Renal pelvis (tissue), 4 donors: ENCODE results near the gene RIMBP3C. TPM values are rescaled to one million over a fixed set of nuclear protein-coding genes. Genes with fewer than 3 reads are reported as not detected.
"Not testable (repeated sequence)": the region's sequence is repeated elsewhere in the genome, so short reads cannot be mapped to it uniquely, and the experiment has no call there.

Experiments
- DNase-seq: peaks from one replicate; pipeline ENCODE4 v3.0.0-alpha.2; 2013
- polyA plus RNA-seq, 3 donors: library from polyadenylated mRNA; unstranded; fragments of 120-200 nt; gene quantifications; one replicate each; pipeline ENCODE4 v1.2.1, GENCODE V29; 2013; ENCODE audit not compliant: insufficient read length in 3 of 3

RIMBP3C gene
- polyA plus RNA-seq, 3 donors = 0.36 to 0.47 (median 0.37) TPM

DNA sequence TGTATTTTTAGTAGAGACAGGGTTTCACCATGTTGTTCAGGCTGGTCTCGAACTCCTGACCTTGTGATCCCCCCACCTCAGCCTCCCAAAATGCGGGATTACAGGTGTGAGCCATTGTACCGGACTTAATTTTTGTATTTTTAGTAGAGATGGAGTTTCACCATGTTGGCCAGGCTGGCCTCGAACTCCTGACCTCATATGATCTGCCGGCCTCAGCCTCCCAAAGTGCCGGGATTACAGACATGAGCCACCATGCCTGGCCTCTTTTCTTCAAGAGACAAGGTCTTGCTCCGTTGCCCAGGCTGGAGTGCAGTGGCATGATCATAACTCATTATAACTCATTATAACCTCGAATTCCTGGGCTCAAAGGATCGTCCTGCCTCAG lies 29.4 kb upstream of the RIMBP3C start:
- DNase-seq = not testable (repeated sequence)

DNA sequence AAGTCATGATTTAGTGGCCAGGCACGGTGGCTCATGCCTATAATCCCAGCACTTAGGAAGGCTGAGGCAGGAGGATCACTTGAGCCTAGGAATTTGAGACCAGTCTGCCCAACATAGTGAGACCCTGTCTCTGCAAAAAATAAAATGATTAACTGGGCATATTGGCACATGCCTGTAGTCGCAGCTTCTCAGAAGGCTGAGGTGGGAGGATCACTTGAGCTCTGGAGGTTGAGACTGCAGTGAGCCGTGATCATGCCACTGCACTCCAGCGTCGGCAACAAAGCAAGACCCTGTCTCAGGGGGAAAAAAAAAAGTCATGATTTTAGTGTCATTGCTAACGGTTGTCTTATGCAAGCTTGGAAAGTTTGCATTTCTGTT lies 28.2 kb upstream of the RIMBP3C start:
- no peak for DNase-seq

DNA sequence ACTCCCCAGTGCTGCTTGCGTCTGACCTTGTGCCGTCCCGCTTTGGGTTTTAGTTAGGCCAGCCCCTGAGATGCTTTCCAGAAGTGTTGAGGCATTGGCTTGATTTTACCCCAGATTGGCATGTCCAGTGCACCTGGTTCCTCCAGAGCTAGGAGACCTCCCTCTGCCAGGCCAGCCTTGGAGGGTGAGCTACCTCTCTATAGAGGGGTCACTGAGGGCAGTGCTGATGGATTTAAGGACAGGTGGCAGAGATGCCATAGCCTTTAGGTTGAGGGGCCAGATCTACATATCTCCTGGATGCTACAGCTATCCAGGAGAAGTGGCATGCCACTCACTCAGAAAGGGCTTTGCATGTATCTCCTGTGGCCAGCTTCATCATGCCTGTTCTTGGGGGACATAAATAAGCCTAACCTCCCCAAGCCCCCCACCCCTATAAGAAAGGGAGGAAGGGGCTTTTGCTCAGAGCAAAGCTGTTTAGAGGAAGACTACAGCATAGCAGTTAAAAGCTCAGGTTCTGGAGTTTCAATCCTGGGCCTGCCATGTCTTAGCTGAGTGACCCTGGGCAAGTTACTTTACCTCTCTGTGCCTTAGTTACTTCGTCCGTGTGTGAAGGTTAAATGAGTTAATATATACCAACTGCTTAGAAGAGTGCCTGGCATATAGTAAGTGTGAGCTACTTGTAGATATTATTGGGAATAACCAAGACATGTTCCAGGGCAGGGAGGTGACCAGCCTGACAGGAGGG lies 22.7 kb upstream of the RIMBP3C start:
- DNase-seq = no peak

DNA sequence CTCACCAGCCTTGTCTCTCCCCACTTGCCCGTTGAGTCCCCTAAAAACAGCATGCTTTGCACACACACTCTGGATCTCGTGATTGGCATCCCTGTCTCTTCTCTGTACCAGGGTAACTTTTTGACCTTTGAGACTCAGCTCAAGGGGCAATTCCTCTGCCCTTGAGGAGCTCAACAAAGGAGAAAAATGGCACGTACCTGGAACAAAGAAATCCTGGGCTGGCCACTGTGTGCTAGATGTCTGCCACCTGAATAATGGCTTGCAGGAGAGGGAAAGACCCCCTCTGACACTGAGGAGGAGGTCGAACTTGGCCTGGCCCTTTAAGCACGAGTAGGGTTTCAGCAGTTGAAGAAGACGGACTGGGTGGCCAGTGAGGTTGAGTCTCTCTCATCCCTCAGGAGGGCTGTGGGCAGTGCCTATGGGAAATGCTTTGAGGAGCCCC lies 22.1 kb upstream of the RIMBP3C start:
- no peak for DNase-seq

DNA sequence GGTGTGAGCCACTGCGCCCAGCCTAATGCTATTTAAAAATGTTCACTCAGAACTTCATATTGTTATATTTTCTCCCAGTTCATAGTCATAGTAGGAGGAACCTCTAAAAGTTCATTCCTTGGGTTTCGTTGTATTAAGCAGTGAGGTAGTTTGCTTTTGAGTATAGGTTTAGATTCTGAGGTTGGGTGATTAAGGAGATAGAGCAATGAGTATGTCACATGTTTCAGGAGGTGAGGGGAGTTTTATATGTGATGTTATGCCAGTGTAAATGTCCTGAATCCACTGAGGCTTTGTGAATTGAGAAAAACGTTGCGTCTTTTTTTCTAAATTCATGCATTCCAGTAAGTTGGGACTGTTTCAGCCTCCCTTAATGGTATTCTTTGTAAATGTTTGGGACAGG lies 20.4 kb upstream of the RIMBP3C start:
- no peak for DNase-seq

DNA sequence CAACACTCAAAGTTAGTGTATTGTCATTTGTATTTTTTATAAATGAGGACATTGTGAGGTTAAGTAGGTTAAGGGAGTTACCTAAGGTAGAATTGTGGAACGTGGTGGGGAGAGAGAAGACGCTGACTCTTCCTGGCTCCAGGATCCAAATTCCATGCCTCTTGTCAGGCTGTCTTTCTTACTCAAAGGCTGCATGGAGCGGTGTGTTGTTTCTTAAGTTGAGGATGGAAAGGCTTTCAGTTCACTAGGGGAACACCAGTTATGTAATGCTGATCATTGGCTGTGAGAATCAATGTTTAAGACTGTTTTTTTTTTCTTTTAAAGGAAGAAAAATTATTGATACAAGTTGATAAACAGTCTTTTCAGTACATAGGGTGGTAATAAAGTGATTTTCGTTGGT lies 19.1 kb upstream of the RIMBP3C start:
- no peak for DNase-seq

DNA sequence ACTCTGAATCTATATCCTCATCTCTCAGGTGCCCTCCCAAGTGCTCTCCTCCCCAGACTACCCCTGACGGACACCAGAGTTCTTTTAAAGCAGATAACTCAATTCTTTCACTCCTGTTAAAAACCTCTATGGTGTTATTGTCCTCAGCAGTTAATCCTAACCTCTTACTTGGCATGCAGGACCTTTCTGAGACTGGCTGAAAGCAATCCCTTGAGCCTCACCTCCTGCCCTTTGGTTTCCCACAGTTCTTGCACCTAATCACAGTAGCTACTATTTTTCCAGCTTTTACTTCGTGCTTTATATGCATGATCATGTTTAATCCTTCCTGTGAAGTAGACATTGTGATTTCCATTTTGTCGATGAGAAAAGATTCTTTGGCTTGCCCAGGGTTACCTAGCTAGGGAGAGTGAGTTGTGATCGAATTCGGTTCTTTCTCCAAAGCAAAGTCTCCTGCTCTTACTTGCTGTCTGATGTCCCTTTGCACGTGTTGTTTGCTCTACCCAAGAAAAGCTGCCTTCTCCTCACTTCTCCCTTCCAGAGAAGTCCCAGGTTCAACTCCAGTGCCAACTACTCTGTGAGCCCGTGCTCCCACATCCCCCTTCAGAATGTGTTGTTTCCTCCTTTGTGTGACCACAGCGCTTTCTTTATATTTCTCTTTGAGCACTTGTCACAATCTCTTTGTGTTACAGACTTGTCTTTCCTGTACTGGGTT lies 18.4 kb upstream of the RIMBP3C start:
- no peak for DNase-seq

DNA sequence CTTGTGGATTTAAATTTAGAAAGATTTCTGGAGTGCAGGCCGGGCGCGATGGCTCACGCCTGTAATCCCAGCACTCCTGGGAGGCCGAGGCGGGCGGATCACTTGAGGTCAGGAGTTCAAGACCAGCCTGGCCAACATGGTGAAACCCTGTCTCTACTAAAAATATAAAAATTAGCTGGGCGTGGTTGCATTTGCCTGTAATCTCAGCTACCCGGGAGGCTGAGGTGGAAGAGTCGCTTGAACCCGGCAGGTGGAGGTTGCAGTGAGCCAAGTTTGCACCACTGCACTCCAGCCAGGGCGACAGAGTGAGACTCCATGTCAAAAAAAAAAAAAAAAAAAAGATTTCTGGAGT lies 17.8 kb upstream of the RIMBP3C start:
- DNase-seq = not testable (repeated sequence)

DNA sequence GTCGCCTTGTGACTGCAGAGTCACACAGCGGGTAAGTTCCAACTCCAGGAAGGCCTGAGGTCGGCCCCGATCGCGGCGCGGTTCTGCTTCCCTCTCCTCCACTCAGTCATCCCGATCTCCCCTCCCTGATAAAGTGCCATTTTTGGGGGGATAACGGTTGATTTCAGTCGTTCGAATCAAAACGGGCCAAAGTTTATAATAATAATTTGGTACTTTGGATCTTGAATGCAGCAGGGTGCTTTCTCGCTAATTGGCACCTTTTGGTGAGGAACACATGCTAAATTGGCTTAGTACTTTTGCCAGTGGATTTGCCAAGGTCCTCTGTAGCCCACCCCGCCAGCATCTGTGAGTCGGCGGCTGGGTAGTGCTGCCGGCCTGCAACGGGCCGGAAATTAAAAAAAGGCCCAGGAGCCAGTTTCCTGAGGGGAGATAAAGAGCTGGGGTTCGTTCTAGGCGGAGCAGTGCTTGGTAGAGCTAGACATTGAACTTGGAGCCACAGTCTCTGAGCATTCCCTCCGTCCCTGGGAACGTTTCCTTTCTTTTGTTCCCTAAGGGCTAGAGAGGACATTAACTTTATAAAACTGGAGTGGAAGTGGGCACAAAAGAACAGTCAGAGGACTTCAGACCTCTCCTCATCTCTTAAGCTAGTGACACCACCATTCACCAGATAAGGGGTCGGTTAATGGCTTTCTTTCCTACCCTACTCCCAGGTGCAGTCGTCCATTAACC lies 17.2 kb upstream of the RIMBP3C start:
- DNase-seq = peak; percentile 21

DNA sequence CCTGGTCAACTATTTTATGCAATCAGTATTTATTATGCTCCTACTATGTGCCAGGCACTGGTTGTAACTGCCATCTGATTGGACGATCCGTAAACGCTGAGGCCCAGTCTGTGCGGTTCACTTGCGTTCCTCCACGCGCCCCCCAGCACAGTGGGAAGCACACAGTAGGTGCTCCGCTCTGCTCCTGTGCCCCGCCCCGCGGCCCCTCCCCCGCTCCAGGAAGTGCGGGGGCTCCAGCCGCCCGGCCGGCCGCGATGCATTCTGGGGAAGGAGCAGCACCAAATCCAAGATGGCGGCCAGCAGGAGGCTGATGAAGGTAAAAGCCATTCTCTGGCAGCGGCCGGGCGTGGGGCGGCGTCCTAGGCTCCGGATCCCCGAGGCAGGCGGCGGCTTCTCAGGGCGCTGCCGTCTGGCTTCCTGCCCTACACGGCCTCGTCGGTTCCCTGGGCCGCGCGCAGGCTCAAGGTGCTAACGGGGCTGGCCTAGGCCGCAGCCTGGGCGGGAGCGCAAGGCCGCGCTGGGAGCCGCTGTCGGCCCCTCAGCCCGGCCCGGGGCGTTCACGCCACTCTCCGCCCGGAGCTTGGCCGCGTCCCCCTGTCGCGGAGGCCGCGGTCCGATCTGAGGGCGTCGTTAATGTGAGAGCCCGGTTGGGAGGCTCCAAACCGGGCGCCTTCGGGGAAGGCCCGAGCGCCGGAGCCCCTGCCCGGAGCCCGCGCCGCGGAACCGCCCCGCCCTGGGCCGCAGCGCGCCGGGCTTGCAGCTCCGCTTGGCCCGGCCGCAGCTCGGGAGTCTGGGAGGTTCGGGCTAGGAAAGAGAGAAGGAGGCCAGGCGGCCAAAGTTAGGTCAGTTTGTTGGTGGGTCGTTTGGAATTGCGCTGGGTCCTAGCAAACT lies 16.4 kb upstream of the RIMBP3C start, which contains the start of gene UBE2L3:
Gene UBE2L3, plus strand, starts transcription at position 259 of the 891 bp plus-strand sequence. Its CDS starts 31 bp downstream, at position 290.
- peak; percentile 80 for DNase-seq

DNA sequence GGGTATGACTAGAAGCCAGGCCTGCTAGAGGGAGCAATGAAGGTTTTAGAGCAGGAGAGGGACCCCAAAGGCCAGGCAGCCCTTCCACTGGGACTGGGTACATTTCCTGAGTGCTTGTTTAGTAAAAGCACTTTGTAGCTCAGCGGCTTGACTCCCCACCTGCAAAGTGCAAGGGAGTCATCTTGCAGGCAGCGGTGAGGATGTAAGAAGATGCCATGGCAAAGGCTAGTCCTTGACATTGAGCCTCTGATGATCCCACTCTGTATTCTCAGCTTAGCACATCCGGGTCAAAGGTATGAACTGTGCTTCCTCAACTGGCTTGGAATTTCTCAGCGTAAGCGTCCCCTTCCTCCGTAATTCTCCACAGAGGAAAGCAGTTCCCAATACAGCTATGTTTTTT lies 13.2 kb upstream of the RIMBP3C start:
- no peak for DNase-seq

DNA sequence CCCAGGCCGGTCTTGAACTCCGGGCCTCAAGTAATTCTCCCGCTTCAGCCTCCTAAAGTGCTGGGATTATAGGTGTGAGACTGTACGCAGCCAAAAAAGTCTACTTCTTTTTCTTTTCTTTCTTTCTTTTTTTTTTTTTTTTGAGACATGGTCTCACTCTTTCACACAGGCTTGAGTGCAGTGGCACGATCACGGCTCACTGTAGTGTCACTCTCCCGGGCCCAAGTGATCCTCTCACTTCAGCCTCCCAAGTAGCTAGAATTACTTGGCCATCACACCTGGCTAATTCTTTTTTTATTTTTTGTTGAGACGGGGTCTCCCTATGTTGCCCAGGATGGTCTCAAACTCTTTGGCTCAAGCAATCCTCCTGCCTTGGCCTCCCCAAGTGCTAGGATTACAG lies 12.7 kb upstream of the RIMBP3C start:
- DNase-seq = no peak

DNA sequence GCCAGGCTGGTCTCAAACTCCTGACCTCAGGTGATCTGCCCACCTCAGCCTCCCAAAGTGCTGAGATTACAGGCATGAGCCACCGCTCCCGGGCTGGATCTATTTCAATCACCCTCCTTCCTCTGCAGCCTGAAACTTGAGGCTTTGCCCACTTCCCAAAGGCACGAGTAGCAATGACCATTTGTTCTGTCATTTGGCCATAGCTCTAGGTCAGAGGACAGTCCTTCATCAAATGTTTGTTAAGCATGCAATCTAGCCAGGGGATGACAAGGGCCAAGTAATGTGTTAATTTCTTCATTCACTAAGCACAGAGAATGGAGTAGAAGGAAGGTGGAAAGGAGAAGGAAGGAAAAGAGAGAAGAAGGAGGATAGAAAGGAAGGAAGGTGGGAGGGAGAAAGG lies 9.4 kb upstream of the RIMBP3C start:
- DNase-seq = not testable (repeated sequence)

DNA sequence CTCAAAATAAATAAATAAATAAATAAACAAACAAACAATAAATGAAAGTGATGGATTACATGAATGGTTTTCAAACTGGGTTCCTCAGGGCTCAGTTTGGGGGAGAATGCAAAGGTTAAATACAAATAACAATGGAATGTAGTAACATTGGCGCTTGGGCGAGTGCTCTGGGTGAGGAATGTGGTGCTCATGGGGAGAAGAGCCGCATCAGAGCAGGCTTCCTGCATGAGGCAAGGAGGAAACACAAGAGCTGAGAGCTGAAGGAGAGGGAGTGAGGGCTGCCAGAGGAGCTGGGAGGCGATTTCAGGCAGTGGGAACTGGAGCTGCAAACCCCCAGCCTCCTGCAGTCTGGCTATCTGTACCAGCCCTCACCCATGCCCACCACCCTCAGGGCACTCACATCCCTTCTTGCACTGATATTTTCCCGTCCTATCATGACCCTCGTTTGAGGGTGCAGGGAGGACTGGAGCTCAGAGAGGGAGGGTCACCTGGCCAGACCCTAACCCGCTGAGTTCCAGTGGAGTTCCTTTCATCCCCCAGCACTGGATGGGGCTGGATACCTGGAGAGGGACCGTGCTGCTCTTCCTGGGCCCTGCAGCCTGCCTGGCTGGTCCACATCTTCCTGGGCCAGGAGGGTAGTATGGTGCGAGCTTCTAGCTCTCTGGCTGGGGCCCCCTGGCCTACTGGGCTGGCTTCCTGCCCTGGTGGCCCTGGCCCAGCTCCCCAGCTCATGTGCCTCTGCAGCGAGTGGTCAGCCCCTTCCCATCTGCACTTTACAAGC lies 8.3 kb upstream of the RIMBP3C start:
- not testable (repeated sequence) for DNase-seq

DNA sequence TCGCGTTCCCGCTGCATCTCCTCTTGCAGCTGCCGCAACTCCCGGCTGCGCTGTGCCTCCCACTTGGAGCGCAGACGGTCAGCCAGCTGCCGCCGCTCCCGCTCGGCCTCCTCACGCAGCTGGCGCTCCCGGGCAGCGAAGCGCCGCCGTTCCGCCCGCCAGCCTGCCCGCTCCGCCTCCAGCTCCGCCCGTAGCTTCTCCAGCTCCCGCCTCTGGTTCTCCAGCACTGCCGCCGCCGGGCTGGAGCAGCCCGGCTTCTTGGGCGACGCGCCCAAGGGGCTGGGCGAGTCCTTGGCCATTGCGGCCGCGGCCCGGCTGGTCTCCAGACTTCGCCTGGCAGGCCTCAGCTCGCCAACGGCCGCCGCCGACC lies 598 bp downstream of the RIMBP3C start:
- not testable (repeated sequence) for DNase-seq

DNA sequence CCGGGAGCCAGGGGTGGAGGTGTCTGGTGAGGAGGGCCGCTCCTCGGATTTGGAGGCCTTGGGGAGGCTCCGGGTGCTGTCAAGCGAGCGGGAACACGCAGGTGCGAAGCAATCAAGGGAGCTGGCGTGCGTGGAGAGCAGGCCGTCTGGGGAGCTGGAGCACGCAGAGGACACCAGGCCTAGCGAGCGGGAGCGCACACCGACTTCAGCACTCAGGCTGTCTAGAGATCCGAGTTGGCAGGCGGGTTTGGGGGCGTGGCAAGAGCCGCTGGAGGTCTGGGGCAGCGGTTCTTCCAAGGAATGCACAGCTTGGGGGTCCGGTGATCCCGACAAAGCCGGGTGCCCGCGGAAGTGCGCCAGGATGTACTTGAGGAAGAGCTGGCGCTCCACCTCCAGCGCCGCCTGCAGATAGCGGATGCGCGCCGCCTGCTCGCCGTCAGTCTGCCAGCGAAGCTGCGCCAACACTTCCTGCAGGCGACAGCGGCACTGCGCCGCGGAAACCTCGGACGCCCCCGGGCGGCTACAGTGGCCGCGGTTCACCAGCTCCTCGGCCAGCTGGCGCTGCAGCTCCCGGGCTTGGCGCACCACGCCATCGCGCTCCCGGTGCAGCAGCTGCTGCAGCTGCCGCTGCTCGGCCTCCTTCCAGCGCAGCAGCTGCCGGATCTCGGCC lies 1.1 kb downstream of the RIMBP3C start:
- not testable (repeated sequence) for DNase-seq

DNA sequence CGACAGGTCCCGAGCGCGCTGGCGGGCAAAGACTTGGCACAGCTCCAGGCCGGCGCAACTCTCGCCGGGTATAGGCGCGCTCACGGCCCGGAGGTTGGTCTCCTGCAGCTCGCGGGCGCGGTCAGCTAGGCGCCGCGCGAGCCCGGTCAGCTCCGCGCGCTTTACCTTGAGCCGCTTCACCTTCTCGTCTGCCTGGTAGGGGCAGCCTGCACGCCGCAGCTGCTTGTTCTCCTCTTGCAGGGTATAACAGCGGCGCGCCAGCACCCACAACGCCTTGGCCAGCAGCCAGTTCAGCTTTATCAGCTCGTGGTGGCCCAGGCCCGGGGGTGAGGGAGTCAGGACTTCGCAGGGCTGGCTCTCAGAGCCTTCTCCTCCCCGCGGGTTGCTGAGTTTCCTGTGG lies 1.7 kb downstream of the RIMBP3C start:
- not testable (repeated sequence) for DNase-seq

DNA sequence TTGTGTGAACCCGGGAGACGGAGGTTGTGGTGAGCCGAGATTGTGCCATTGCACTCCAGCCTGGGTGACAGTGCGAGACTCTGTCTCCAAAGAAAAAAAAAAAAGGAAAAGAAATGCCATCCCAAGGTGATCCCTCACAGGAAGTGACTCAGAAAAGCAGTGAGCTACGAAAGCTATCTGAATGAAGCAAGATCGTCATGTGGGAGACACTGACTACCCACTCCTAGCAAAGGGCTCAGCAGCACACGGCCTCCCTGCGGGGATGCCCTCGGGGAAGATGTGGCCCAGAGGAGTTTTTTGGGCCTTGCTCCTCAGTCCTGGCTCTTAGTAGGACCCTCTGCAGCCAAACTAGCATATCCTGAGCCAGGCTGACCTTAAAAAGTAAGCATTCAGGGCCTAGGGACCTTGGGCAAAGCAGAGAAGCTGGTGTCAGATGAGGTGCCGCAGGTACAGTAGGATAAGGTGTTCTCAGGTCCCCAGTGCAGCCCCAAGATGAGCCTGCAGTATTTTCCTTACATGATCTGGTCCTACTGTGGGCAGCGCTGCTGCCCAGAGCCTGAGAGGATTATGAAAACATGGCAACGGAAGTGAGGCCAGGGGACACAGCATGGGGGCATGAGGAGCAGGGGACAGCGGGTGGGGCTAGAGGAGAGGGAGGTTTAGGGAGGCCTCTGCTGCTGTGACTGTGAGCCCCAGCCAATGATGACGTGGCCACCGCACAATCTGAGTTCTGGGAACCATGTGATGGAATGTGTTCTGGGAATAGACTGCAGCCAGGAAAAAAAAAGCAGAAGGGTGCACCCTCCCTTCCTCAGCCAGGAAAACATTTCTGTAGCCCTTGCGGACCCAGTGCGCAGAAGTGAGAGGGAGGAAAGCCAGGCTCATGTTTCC lies 6.6 kb downstream of the RIMBP3C start:
- not testable (repeated sequence) for DNase-seq

DNA sequence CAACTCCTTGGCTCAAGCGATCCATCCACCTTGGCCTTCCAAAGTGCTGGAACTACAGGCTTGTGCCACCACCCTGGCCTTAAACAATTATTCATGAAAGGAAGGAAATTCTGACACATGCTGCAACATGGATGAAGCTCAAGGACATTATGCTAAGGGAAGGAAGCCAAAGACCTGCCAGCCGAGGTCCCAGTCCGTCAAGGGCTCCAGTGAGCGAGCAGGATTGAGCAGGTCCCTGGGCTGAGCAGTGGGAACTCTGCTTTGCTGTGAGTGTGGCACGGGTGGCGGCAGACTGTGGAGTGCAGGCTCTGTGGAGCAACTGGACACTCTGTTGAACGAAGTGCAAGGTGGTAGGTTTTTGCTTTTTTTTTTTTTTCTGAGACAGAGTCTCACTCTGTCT lies 11.4 kb downstream of the RIMBP3C start:
- not testable (repeated sequence) for DNase-seq
